ENCODE measurements around the gene PALD1.

GRCh38 chr10:70497120-70497545 lies 18.6 kb downstream of the PALD1 start:
- TF ChIP-seq CTCF (IDR thresholded peaks at IDR 0.05; ENCODE audit: low read depth, low read length, poor library complexity, severe bottlenecking) (no peak), EZH2phosphoT487 (IDR thresholded peaks at IDR 0.05; ENCODE audit: borderline replicate concordance, low read length) (no peak)

Data from DOHH2 (cell line).